K562 (cell line): ENCODE data around the gene TPCN1. TPM values are rescaled to one million over a fixed set of nuclear protein-coding genes. Genes with fewer than 3 reads are reported as not detected.

Source experiments
- E2F1 ChIP-seq: sonication (generic); formaldehyde crosslinking; IDR thresholded peaks from 2 replicates; pipeline ENCODE4 v1.8.1; 2023; ENCODE audit warnings: mild to moderate bottlenecking, missing genetic modification reagents, moderate library complexity
- E2F6 ChIP-seq, 2 experiments: IDR thresholded peaks; 2 replicates each; pipeline ENCODE4 v1.6.1; 2011; ENCODE audit warnings: borderline replicate concordance in 1 of 2, control low read depth in 1 of 2, low read depth in 1 of 2, low read length in 1 of 2, mild to moderate bottlenecking in 1 of 2, mixed read lengths in 1 of 2, moderate library complexity in 1 of 2; ENCODE audit not compliant: insufficient read depth in 1 of 2, insufficient read length in 1 of 2, poor library complexity in 1 of 2, severe bottlenecking in 1 of 2; ENCODE audit errors: extremely low read depth in 1 of 2
- ETV1 ChIP-seq: fragments of 450-650 bp; conservative IDR thresholded peaks from 2 replicates; pipeline ENCODE4 v1.6.1; 2016; ENCODE audit warnings: missing genetic modification characterization, control low read depth, low read depth, missing compliant biosample characterization
- HOMEZ ChIP-seq: fragments of 250-450 bp; sonication (Bioruptor Pico); IDR thresholded peaks from 2 replicates; pipeline ENCODE4 v1.4.0; 2020; ENCODE audit warnings: mild to moderate bottlenecking, moderate library complexity
- HOXB6 ChIP-seq: fragments of 250-450 bp; sonication (Bioruptor Pico); IDR thresholded peaks from 2 replicates; pipeline ENCODE4 v1.5.1; 2022; ENCODE audit warnings: mild to moderate bottlenecking, borderline replicate concordance
- NCOA1 ChIP-seq: fragments of 450-650 bp; IDR thresholded peaks from 2 replicates; pipeline ENCODE4 v1.6.1; 2016; ENCODE audit warnings: low read depth
- NR3C1 ChIP-seq: sonication (generic); formaldehyde crosslinking; IDR thresholded peaks from 2 replicates; pipeline ENCODE4 v1.8.1; 2022; ENCODE audit warnings: missing genetic modification reagents
- POLR2AphosphoS5 ChIP-seq: IDR thresholded peaks from 2 replicates; pipeline ENCODE4 v1.6.1; 2011; ENCODE audit warnings: mild to moderate bottlenecking, low read depth, low read length, moderate library complexity; ENCODE audit not compliant: control insufficient read depth, insufficient read depth
- SPI1 ChIP-seq: IDR thresholded peaks from 2 replicates; pipeline ENCODE4 v1.6.1; 2011; ENCODE audit warnings: low read depth, low read length, control low read depth, borderline replicate concordance
- TCF15 ChIP-seq: fragments of 250-450 bp; sonication (Bioruptor Pico); IDR thresholded peaks from 2 replicates; pipeline ENCODE4 v1.8.0; 2022; ENCODE audit warnings: moderate library complexity, mild to moderate bottlenecking, inconsistent platforms
- THRB ChIP-seq: fragments of 450-650 bp; formaldehyde crosslinking; conservative IDR thresholded peaks from 2 replicates; pipeline ENCODE4 v1.4.0; 2022; ENCODE audit warnings: mild to moderate bottlenecking, missing genetic modification characterization
- U2AF2 ChIP-seq: fragments of 200-400 bp; formaldehyde crosslinking; optimal IDR thresholded peaks from 2 replicates; pipeline ENCODE3; 2017; ENCODE audit warnings: low read depth, mild to moderate bottlenecking, low read length
- UBTF ChIP-seq, 2 experiments: IDR thresholded peaks; 2 replicates each; pipeline ENCODE4 v1.6.1; 2012; ENCODE audit warnings: improper control_type of control experiment in 2 of 2, low read depth in 2 of 2, low read length in 2 of 2, borderline replicate concordance in 1 of 2
- ZNF384 ChIP-seq: IDR thresholded peaks from 2 replicates; pipeline ENCODE4 v1.6.1; 2012; ENCODE audit warnings: low read depth, low read length, improper control_type of control experiment
- polyA plus RNA-seq, 8 experiments: library from polyadenylated mRNA; depleted of rRNA in 4 of 8; stranded (reverse) in 5 of 8; unstranded in 3 of 8; fragments of >200 nt; fragmentation: Nextera tagmentation in 2 of 8; fragmentation: Illumina TruSeq in 1 of 8; extraction: Ambion mirVana in 2 of 8; extraction: Trizol in 1 of 8; gene quantifications; 2 replicates each; pipeline versions ENCODE4 v1.2.1 to v1.2.3, GENCODE V29; 2011 to 2014; ENCODE audit warnings: inconsistent platforms in 1 of 8, missing spikeins in 1 of 8
- total RNA-seq, 7 experiments: library from RNA; depleted of rRNA in 6 of 7; stranded (reverse); fragments of >200 nt in 6 of 7; fragmentation: Illumina TruSeq in 2 of 7; extraction: Trizol in 2 of 7; gene quantifications; 2 replicates each; pipeline versions ENCODE4 v1.2.1 to v1.2.3, GENCODE V29; 2011 to 2021; ENCODE audit warnings: low replicate concordance in 1 of 7

The TPCN1 gene
- total and polyA plus RNA-seq, 9 of the 15 experiments (the other 6 are each of a cell fraction or from before 2014, with no cell fraction given) = 0.80 to 23.8 (median 7.4) TPM

GRCh38 chr12:113184900-113185179 is 36.4 kb upstream of the TPCN1 start (continued):
- TF ChIP-seq ETV1 (tag) (no peak), E2F6 (IDR thresholded peaks at IDR 0.05; ENCODE audit: borderline replicate concordance in 1 of 2, extremely low read depth in 1 of 2, insufficient read depth in 1 of 2, insufficient read length in 1 of 2, low read depth in 1 of 2, low read length in 1 of 2, poor library complexity in 1 of 2, severe bottlenecking in 1 of 2) (peak in 1 of 2 experiments; percentile 42), HOXB6 (CRISPR knock-in tag) (no peak), POLR2AphosphoS5 (no peak; the same call in 1 of the 2 replicates), NR3C1 (CRISPR knock-in tag) (no peak), HOMEZ (0 out of 2 replicates have a peak, but pooled peaks have one; percentile 38), THRB (CRISPR knock-in tag) (no peak), TCF15 (CRISPR knock-in tag) (no peak), ZNF384 (0 out of 2 replicates have a peak, but pooled peaks have one; percentile 2), UBTF (IDR thresholded peaks at IDR 0.05; ENCODE audit: borderline replicate concordance in 1 of 2, low read depth in 2 of 2, low read length in 2 of 2) (peak in 1 of 2 experiments; percentile 42; a peak in 1 of 4 replicates), E2F1 (CRISPR knock-in tag) (no peak), U2AF2 (no peak), SPI1 (no peak), NCOA1 (no peak)
- TF ChIP-seq, all 486 proteins: peak for 31
